AG04450 (cell line): ENCODE measurements around the gene MYO1B. TPM values are rescaled to one million over a fixed set of nuclear protein-coding genes. Genes with fewer than 3 reads are reported as not detected.

Experiments used
- CTCF ChIA-PET: fragments of 300-600, 350-600 bp; formaldehyde crosslinking; extraction: SDS; loops from one replicate; lab custom pipeline; 2022; ENCODE audit warnings: antibody characterized with exemption, inconsistent platforms; lab: Charles Lee
- POLR2A ChIA-PET: fragments of 350-600 bp; formaldehyde crosslinking; extraction: SDS; loops from one replicate; lab custom pipeline; 2021; ENCODE audit warnings: antibody characterized with exemption, inconsistent platforms; lab: Yijun Ruan, JAX
- DNase-seq: peaks from one replicate; pipeline ENCODE4 v3.0.0-alpha.2; 2011; ENCODE audit warnings: low read depth, low spot score
- H3K27ac ChIP-seq: one replicate; pipeline ENCODE4 v1.5.1; 2012; ENCODE audit warnings: low read depth, low read length, control low read depth
- H3K27me3 ChIP-seq: one replicate; pipeline ENCODE4 v1.6.0; 2012; ENCODE audit warnings: low read length; ENCODE audit not compliant: control insufficient read depth, insufficient read depth
- H3K4me3 ChIP-seq: 2 replicates; pipeline ENCODE4 v1.5.1; 2011; ENCODE audit warnings: mild to moderate bottlenecking, low read depth, low read length, control low read depth
- H3K9me3 ChIP-seq: 2 replicates; pipeline ENCODE4 v1.5.1; 2012; ENCODE audit warnings: low read length; ENCODE audit not compliant: control insufficient read depth, insufficient read depth
- CTCF ChIP-seq: IDR thresholded peaks from 2 replicates; pipeline ENCODE4 v1.5.1; 2011; ENCODE audit warnings: low read depth, low read length, control low read depth, inconsistent platforms
- polyA plus RNA-seq: library from polyadenylated mRNA; depleted of rRNA; stranded (reverse); fragments of >200 nt; gene quantifications from 2 replicates; pipeline ENCODE4 v1.2.3, GENCODE V29; 2011

MYO1B gene
- polyA plus RNA-seq, 1 experiment, result 149 TPM

GRCh38 chr2:191250400-191250799, 5.2 kb downstream of the MYO1B start:
- H3K4me3 ChIP-seq, result no peak overlapping the region
- ChIA-PET CTCF (interaction anchor here (1.0 kb wide), 1 partner anchor 251 kb away, joined by 4 read pairs; no protein-coding TSS in a partner anchor), POLR2A (no interaction called here)
- no peak overlapping the region for H3K27ac ChIP-seq
- no peak for DNase-seq
- H3K27me3 ChIP-seq, result no peaks in the 10 kb centered on the region
- H3K9me3 ChIP-seq, result no peaks in the 10 kb centered on the region
- TF ChIP-seq CTCF, result no peak

- Histone ChIP-seq H3K4me3 (no peak overlapping the region), H3K9me3 (no peaks in the 10 kb centered on the region), H3K27me3 (no peaks in the 10 kb centered on the region), H3K27ac (no peak overlapping the region)
- POLR2A ChIA-PET, result no interaction called here
- CTCF ChIA-PET, result interaction anchor here (2.3 kb wide), 1 partner anchor 250 kb away, joined by 12 read pairs; no protein-coding TSS in a partner anchor
- DNase-seq, result no peak
- TF ChIP-seq CTCF, result no peak
These were observed 5.8 kb downstream of the MYO1B start for GRCh38 chr2:191250986-191251385.

GRCh38 chr2:191252699-191253098, 7.5 kb downstream of the MYO1B start:
- H3K9me3 ChIP-seq, result no peaks in the 10 kb centered on the region
- H3K27ac ChIP-seq, result no peak overlapping the region
- no peaks in the 10 kb centered on the region for H3K27me3 ChIP-seq
- POLR2A ChIA-PET, result interaction anchor here (0.6 kb wide), 1 partner anchor 38 kb away, joined by 3 read pairs; no protein-coding TSS in a partner anchor
- no peak overlapping the region for H3K4me3 ChIP-seq
- CTCF ChIA-PET, result interaction anchor here (0.6 to 2.3 kb wide), 2 partner anchors 10 to 249 kb away, joined by 5 to 12 read pairs; no protein-coding TSS in a partner anchor
- TF ChIP-seq CTCF, result no peak
- no peak for DNase-seq

GRCh38 chr2:191253476-191253875, 8.3 kb downstream of the MYO1B start:
- no peak overlapping the region for H3K27ac ChIP-seq
- H3K4me3 ChIP-seq, result no peak overlapping the region
- CTCF ChIA-PET, result no interaction called here
- H3K27me3 ChIP-seq, result no peaks in the 10 kb centered on the region
- POLR2A ChIA-PET, result interaction anchor here (0.6 kb wide), 1 partner anchor 38 kb away, joined by 3 read pairs; no protein-coding TSS in a partner anchor
- H3K9me3 ChIP-seq, result no peaks in the 10 kb centered on the region
- DNase-seq, result no peak
- TF ChIP-seq CTCF, result no peak

- no peak for DNase-seq
- Histone ChIP-seq H3K4me3 (no peak overlapping the region), H3K27me3 (no peaks in the 10 kb centered on the region), H3K9me3 (no peaks in the 10 kb centered on the region), H3K27ac (no peak overlapping the region)
- ChIA-PET POLR2A (no interaction called here), CTCF (interaction anchor here (1.0 kb wide), 1 partner anchor 246 kb away, joined by 3 read pairs; no protein-coding TSS in a partner anchor)
- no peak for TF ChIP-seq CTCF
These were observed 10.1 kb downstream of the MYO1B start for GRCh38 chr2:191255271-191255670.
